Anterior cingulate cortex (tissue), 58 donors: ENCODE results near the gene HAS3.

Source experiments
- DNase-seq, 58 donors: peaks; one replicate each; lab custom pipeline; 2025; lab: John Stamatoyannopoulos, UW

HAS3 gene

GRCh38 chr16:69089091-69089910 lies 16.2 kb upstream of the HAS3 start:
- peak in 6 of 58 donors; percentile 9 to 43 (median 34) for DNase-seq

- no peak for DNase-seq
Observed at GRCh38 chr16:69093974-69094373, 11.5 kb upstream of the HAS3 start.

DNA sequence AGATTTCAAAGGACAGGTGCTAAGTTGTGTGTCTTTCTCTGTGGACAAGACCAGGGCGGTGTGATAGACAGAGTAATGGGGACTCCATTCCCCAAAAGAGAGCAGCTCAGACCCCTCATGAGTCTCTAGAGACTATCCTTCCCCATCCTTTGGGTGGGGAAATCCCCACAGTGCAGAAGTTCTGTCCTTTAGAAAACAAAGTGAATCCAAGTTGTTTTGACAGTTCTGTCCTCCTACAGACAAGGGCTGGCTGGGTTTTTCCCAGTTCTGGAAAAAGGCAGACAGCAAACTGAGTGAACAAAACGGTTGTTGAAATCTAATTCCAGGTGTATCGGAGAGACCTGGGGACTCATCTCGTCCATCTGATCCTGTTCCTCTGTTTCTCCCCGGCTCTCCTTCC lies 11.0 kb upstream of the HAS3 start:
- no peak for DNase-seq

DNA sequence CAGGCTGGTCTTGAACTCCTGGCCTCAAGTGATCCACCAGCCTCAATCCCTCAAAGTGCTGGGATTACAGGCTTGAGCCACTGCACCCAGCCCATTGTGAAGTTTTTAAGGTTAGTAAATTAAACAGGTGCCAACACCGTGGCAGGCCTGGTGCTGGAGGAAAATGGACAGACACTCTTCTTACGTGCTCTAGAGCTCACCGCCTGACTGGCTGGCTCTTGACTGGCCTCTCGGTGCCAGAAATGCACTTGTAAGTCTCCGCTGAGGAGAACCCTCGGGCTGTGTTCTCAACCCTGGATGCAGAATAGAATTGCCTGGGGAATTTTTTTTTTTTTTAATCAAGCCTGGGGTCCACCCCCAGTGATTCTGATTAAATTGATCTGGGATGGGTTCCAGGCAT lies 10.3 kb upstream of the HAS3 start:
- DNase-seq, result no peak

DNA sequence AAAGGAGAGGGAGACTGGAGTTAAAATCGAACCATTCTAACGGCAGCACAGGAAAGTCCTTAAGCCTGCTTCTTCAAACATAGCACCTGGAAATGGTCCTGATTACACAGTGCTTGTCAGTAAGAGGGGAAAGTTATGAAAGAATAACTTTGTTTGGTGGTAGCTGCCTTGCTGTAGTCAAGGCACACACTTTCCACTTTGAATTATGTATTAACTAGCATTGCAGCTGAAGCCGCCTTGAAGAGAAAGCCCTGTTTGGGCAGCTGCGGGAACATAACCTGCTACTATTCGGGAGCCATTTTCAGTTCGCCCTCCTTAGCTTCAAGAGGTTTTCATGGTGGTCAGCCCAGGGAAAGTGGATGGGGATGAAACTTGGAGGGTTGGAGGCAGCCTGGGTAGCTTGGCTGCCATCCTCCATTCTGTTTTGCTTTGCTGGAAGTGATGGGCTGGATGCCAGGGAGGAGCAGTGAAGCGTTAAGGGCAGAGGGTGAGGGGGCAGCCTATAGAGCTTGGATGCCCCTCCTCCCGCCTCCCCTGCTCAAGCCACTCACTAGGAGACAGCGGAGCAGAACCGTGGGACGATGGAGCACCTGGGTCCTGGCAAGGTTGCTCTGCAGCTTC lies 5.3 kb upstream of the HAS3 start:
- no peak for DNase-seq

GRCh38 chr16:69106491-69107315 lies 1.2 kb downstream of the HAS3 start:
- no peak for DNase-seq

- DNase-seq, result peak in 1 of 58 donors; percentile 23
Observed at GRCh38 chr16:69107316-69107962, 2.0 kb downstream of the HAS3 start.

DNA sequence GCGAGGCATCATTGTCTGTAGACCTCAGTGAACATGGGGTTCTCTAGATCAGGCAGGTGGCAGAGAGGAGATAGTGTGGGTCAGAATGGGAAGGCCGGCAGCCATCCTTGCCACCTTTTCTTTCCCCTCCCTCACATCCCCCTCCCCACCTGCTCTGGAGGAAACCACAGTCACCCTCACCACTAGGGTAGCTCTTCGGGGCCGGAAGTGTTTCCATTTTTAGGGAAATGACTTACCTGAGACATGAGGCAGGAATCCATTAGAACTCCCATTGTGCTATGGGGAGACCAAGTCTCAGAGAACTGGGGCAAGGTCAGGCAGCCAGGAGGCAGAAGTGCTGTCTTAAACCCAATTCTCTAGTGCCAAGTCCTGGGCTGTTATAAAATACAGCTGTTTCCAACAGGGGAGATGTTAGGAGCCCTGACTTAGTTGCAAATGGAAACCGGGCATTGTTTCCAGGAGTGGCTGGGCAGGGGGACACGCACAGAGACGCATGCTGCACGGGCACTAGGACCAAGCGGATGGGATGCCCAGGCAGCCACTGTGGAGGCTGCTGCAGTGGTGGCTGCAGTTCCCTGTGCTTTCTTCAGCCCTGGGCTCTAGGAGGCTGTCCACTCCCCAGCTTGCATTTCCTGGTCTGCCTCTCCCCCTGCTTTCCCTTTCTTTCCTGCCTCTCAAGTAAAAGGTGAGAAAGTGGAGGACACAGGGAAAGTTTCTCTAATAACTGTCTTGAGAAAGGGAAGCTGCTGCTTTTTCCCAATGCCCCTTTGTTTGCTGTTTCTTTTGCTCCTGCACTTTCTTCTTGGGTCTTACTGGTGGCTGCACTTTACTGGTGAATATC lies 2.8 kb downstream of the HAS3 start:
- no peak for DNase-seq

DNA sequence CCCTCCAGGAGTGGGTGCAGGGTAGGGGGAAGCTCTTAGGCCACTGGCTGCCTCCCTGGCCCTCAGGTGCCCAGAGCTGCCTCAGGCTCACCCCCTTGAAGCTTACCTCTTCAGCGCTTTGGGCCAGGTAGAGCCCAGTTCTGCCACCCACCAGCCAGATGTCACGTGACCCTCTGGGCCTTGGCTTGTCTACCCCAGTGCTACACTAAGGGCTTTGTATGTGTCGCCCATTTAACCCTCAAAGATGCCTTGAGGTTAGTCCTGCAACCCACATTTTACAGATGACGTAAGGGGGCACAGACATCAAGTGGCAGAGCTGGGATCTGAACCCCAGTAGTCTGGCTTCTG lies 3.4 kb downstream of the HAS3 start:
- no peak for DNase-seq

DNA sequence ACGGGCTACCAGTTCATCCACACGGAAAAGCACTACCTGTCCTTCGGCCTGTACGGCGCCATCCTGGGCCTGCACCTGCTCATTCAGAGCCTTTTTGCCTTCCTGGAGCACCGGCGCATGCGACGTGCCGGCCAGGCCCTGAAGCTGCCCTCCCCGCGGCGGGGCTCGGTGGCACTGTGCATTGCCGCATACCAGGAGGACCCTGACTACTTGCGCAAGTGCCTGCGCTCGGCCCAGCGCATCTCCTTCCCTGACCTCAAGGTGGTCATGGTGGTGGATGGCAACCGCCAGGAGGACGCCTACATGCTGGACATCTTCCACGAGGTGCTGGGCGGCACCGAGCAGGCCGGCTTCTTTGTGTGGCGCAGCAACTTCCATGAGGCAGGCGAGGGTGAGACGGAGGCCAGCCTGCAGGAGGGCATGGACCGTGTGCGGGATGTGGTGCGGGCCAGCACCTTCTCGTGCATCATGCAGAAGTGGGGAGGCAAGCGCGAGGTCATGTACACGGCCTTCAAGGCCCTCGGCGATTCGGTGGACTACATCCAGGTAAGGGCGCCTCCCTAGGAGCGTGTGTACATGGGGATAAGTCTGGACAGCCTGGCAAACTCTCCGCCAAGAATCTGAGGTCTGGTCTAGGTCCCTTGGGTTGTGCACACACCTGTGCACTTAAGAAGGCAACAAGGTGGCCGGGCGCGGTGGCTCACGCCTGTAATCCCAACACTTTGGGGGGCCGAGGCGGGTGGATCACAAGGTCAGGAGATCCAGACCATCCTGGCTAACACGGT lies 4.2 kb downstream of the HAS3 start:
- no peak for DNase-seq

- no peak for DNase-seq
Observed at GRCh38 chr16:69110406-69110805, 5.0 kb downstream of the HAS3 start.

DNA sequence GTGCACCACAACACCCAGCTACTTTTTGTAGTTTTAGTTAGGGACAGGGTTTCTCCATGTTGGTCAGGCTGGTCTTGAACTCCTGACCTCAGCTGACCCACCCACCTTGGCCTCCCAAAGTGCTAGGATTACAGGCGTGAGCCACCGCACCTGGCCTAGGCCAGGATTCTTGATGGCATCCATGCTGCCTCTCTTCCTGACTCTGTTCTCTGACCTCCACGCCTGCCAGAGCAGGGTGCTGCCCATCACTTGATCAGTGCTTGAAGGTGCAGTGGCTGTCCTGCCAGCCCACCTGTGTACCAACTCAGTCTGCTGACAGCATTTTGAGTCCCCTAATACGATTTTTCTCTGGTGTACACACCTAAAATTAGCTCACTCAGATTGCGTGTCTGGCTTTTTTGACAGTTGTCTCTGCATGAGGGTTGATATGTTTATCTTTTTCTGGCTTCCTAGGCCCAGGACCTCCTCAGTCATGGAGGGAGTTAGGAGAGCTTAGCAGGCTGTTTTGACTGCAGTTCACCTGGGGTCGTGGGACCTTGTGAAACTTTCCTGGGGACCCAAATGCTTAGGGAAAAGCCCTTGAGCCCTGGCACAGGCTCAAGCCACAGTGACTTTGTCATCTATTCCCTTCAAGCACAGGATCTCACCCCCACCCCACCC lies 5.9 kb downstream of the HAS3 start:
- no peak for DNase-seq

GRCh38 chr16:69111876-69112230 lies 6.4 kb downstream of the HAS3 start:
- DNase-seq, result no peak

DNA sequence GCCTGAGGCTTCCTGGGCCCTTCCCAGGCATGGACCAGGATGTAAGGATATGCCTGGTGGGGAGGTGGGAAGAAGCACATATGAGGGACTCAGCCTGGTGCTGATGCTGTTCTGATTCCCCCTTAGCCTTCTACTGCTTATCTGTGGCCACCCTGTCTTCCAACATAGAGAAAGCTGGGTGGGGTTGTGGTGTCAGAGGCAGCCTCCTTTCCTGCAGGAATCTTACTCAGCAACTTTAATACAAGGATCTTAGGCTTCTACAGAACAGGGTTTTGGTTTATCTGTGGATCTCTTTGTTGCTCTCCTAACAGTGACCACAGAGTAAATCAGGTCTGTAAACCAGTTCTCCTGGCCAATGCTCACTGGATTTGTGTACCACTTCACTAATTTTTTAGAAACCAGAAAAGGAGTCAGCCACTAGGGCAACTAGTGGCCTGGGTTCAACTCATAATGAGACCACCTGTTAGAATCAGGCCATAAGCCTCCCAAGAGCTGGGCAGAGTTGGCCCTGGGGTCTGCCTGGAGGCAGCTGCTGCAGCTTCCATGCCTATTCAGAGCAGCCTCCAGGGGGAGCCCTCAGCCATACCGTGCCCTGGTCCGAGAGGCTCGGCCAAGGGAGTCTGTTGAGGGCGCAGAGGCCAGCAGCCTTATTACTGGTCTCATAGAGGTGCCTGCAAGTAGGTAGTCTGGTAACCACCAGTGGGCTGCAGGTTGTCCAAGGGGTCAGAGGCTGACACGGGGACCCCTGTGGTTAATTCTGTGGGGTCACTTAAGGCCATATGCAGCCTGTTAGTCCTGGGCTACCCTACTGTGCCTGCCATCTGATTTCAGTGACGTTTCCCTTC lies 7.1 kb downstream of the HAS3 start:
- peak in 4 of 58 donors; percentile 4 to 18 (median 10) for DNase-seq

GRCh38 chr16:69113216-69113615 lies 7.8 kb downstream of the HAS3 start:
- no peak for DNase-seq

DNA sequence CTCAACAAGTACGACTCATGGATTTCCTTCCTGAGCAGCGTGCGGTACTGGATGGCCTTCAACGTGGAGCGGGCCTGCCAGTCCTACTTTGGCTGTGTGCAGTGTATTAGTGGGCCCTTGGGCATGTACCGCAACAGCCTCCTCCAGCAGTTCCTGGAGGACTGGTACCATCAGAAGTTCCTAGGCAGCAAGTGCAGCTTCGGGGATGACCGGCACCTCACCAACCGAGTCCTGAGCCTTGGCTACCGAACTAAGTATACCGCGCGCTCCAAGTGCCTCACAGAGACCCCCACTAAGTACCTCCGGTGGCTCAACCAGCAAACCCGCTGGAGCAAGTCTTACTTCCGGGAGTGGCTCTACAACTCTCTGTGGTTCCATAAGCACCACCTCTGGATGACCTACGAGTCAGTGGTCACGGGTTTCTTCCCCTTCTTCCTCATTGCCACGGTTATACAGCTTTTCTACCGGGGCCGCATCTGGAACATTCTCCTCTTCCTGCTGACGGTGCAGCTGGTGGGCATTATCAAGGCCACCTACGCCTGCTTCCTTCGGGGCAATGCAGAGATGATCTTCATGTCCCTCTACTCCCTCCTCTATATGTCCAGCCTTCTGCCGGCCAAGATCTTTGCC lies 9.0 kb downstream of the HAS3 start:
- no peak for DNase-seq

- no peak for DNase-seq
Observed at GRCh38 chr16:69114976-69115355, 9.5 kb downstream of the HAS3 start.
